SU-DHL-6 (cell line): Measurements from ENCODE around the gene NEURL1B.

Experiments
- H2AFZ ChIP-seq: fragments of 200-600 bp; sonication (generic); 2 replicates; pipeline ENCODE4 v1.6.1; 2014; ENCODE audit warnings: low read depth, mild to moderate bottlenecking, moderate library complexity, mixed read lengths, antibody characterized with exemption, low read length; ENCODE audit not compliant: severe bottlenecking
- H3F3A ChIP-seq: fragments of 200-600 bp; shearing (Covaris generic); 2 replicates; pipeline ENCODE4 v1.6.0; 2016; ENCODE audit warnings: antibody characterized with exemption, mild to moderate bottlenecking; ENCODE audit not compliant: insufficient read depth
- H3K27ac ChIP-seq: fragments of 200-600 bp; sonication (generic); 2 replicates; pipeline ENCODE4 v1.5.1; 2016; ENCODE audit warnings: low read depth, mild to moderate bottlenecking, low read length, moderate library complexity, mixed read lengths
- H3K27me3 ChIP-seq: fragments of 200-600 bp; sonication (generic), shearing (Covaris generic); 2 replicates; pipeline ENCODE4 v1.6.0; 2014; ENCODE audit warnings: mild to moderate bottlenecking, low read length
- H3K36me3 ChIP-seq: fragments of 200-600 bp; sonication (generic); 2 replicates; pipeline ENCODE4 v1.6.1; 2014; ENCODE audit warnings: mild to moderate bottlenecking, low read length, mixed read lengths
- H3K4me2 ChIP-seq: fragments of 300-600, 200-600 bp; shearing (Covaris generic), sonication (generic); 2 replicates; pipeline ENCODE4 v1.6.0; 2014; ENCODE audit warnings: low read length, low read depth, mild to moderate bottlenecking; ENCODE audit not compliant: poor library complexity, severe bottlenecking
- H3K4me3 ChIP-seq: fragments of 200-600 bp; sonication (generic); 2 replicates; pipeline ENCODE4 v1.5.1; 2014; ENCODE audit warnings: antibody characterized with exemption, low read length, mild to moderate bottlenecking, mixed read lengths; ENCODE audit not compliant: insufficient read depth, poor library complexity, severe bottlenecking
- H3K79me2 ChIP-seq: fragments of 200-600 bp; sonication (generic); 2 replicates; pipeline ENCODE4 v1.6.1; 2014; ENCODE audit warnings: mild to moderate bottlenecking, low read length, moderate library complexity; ENCODE audit not compliant: insufficient read depth
- H3K9ac ChIP-seq: fragments of 200-600 bp; sonication (generic); 2 replicates; pipeline ENCODE4 v1.7.0; 2014; ENCODE audit warnings: mild to moderate bottlenecking, low read length
- H3K9me2 ChIP-seq: fragments of 200-600 bp; sonication (generic); replicated peaks from 2 replicates; pipeline ENCODE4 v1.6.1; 2014; ENCODE audit warnings: low read length; ENCODE audit not compliant: insufficient read depth
- H3K9me3 ChIP-seq: fragments of 200-600 bp; sonication (generic); 2 replicates; pipeline ENCODE4 v1.6.1; 2014; ENCODE audit warnings: low read length, mixed read lengths; ENCODE audit not compliant: insufficient read depth
- H4K20me1 ChIP-seq: fragments of 200-600 bp; sonication (generic); 2 replicates; pipeline ENCODE4 v1.6.1; 2014; ENCODE audit warnings: low read depth, mild to moderate bottlenecking, antibody characterized with exemption, low read length, moderate library complexity, mixed read lengths
- EZH2phosphoT487 ChIP-seq: fragments of 200-600 bp; sonication (generic), shearing (Covaris generic); conservative IDR thresholded peaks from 2 replicates; pipeline ENCODE4 v1.6.1; 2018; ENCODE audit warnings: mild to moderate bottlenecking, antibody characterized with exemption, low read length, moderate library complexity, mixed read lengths
- TF ChIP-seq, protein P1 (sequence below): fragments of 200-600 bp; sonication (generic); IDR thresholded peaks from one replicate; pipeline ENCODE4 v1.5.1; 2017; ENCODE audit warnings: antibody characterized with exemption, mild to moderate bottlenecking, low read length, moderate library complexity; ENCODE audit not compliant: insufficient read depth, poor library complexity, severe bottlenecking

Gene NEURL1B

DNA sequence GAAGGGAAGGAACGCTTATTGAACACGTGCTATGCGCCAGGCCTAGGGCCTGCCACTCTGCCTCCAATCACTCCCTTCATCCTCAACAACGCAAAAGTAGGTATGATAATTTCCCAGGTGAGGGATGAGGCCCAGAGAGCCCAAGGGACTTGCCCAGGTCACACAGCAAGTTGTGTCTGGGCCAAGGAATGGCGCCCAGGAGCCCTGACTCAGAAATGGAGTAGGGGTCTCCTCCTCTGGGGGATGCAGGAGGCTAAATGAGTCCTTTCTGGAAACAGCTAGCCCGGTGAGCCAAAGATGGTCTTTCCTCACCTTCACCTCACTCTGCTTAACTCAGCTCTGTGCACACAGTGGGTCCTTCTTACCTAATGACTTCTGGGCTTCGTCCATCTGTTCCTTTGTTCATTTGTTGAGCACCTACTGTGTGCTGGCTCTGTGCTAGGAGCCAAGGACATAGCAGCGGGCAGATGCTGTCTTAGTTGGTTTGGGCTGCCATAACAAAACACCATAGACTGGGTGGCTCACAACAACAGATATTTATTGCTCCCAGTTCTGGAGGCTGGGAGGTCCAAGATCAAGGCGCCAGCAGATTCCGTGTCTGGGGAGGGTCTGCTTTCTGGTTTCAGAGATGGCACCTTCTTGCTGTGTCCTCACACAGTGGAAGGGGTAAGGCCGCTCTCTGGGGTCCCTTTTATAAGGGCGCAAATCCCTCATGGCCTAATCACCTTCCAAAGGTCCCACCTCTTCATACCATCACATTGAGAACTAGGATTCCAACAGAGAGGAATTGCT, 22.3 kb upstream of the NEURL1B start:
- H2AFZ ChIP-seq: no peak overlapping the region
- H4K20me1 ChIP-seq: no peaks in the 10 kb centered on the region
- no peak overlapping the region for H3K9ac ChIP-seq
- no peak overlapping the region for H3K4me3 ChIP-seq
- no peaks in the 10 kb centered on the region for H3K79me2 ChIP-seq
- no peak overlapping the region for H3K27ac ChIP-seq
- H3K9me3 ChIP-seq: no peaks in the 10 kb centered on the region
- no peak for TF ChIP-seq EZH2phosphoT487
- TF ChIP-seq, protein P1, sequence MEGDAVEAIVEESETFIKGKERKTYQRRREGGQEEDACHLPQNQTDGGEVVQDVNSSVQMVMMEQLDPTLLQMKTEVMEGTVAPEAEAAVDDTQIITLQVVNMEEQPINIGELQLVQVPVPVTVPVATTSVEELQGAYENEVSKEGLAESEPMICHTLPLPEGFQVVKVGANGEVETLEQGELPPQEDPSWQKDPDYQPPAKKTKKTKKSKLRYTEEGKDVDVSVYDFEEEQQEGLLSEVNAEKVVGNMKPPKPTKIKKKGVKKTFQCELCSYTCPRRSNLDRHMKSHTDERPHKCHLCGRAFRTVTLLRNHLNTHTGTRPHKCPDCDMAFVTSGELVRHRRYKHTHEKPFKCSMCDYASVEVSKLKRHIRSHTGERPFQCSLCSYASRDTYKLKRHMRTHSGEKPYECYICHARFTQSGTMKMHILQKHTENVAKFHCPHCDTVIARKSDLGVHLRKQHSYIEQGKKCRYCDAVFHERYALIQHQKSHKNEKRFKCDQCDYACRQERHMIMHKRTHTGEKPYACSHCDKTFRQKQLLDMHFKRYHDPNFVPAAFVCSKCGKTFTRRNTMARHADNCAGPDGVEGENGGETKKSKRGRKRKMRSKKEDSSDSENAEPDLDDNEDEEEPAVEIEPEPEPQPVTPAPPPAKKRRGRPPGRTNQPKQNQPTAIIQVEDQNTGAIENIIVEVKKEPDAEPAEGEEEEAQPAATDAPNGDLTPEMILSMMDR: no peak
- H3K9me2 ChIP-seq: no peaks in the 10 kb centered on the region
- H3K36me3 ChIP-seq: no peaks in the 10 kb centered on the region
- H3K4me2 ChIP-seq: no peak overlapping the region
- no peaks in the 10 kb centered on the region for H3F3A ChIP-seq
- no peaks in the 10 kb centered on the region for H3K27me3 ChIP-seq

DNA sequence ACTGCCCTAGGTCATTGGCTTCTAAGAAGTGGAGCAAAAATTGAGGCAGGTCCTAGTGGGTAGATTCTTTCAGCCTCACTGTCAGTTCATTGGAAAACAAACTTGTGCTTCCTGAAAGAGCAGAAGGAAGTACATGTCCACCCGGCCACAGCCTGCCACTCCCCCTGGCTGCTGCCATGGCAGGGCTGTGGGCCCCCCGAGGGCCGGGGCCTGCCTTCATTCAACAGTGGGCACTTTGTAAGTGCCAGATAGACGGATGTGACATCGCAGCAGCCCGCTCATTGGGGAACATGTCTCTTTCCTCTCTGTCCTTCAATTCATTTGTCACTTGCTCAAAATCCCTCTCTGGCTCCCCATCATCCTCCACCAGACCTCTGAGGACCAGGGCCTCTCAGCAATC, 20.6 kb upstream of the NEURL1B start:
- Histone ChIP-seq H3K4me2 (no peak overlapping the region), H2AFZ (no peak overlapping the region), H3F3A (no peaks in the 10 kb centered on the region), H3K9me3 (no peaks in the 10 kb centered on the region), H3K9ac (no peak overlapping the region), H3K27me3 (no peaks in the 10 kb centered on the region), H3K4me3 (no peak overlapping the region), H4K20me1 (no peaks in the 10 kb centered on the region), H3K36me3 (no peaks in the 10 kb centered on the region), H3K79me2 (no peaks in the 10 kb centered on the region), H3K9me2 (no peaks in the 10 kb centered on the region), H3K27ac (no peak overlapping the region)
- TF ChIP-seq, protein P1: no peak
- no peak for TF ChIP-seq EZH2phosphoT487

DNA sequence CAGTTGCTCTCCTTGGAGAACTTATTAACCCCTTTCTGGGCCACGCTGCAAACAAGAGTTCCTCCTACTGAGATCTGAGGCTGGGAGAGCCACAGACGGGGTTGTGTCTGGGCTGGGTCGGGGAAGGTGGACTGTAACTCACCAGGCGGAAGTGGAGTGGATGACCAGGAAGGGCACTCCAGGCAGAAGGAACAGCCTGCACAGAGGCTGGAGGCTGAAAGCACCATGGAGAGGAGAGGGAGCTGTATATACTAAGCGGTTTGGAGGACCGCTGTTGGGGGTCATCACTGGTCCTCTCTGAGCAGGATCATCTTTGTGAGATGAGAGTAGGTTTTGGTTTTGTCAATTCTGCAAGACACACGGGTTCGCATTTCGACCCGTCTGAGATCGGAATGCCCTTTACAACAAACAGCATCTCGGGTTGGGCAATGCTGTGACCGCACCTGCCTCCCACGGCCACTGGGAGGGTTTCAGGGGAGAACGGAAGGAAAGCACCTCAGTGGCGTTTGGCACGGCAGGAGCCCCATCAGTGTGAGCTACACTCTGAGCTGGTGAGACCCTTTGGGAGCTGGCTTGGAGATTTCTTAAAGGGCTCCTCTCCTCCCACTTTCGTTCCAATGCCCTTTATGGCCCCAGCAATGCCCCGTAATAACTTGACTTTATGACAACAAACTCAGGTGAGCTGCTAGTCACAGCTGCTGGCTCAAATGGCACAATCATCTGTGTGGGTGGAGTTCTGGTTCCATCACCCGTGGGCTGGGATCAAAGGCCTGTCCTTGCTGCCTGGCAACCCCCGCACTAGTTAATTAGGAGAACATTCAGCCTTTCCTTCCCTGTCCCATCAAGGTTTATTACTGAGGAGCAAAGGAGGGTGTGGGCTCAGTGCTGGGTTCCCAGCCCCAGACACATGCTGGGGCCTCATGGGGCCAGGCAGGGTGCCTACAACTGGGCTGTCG, 18.7 kb upstream of the NEURL1B start:
- Histone ChIP-seq H3K36me3 (no peaks in the 10 kb centered on the region), H3K9me3 (no peaks in the 10 kb centered on the region), H4K20me1 (no peaks in the 10 kb centered on the region), H3K4me3 (no peak overlapping the region), H3F3A (no peaks in the 10 kb centered on the region), H3K27me3 (no peaks in the 10 kb centered on the region), H3K27ac (no peak overlapping the region), H3K9me2 (no peaks in the 10 kb centered on the region), H3K4me2 (no peak overlapping the region), H2AFZ (no peak overlapping the region), H3K79me2 (no peaks in the 10 kb centered on the region), H3K9ac (no peak overlapping the region)
- no peak for TF ChIP-seq EZH2phosphoT487
- TF ChIP-seq, protein P1: no peak
